WTC11 (cell line): ENCODE results near the gene TIMM44. TPM values are rescaled to one million over a fixed set of nuclear protein-coding genes. Genes with fewer than 3 reads are reported as not detected.

Experiments used
- ATAC-seq: fragments of 200-7000 bp; cut with Tn5 transposase; 2 replicates; pipeline ENCODE4 v1.10.0; 2021; ENCODE audit warnings: mild to moderate bottlenecking, moderate library complexity
- CTCF ChIA-PET: fragments of 300-600 bp; sonication (Branson Sonifier 250); formaldehyde crosslinking; loops from one replicate; lab custom pipeline; 2021; ENCODE audit warnings: antibody characterized with exemption; lab: Charles Lee
- POLR2A ChIA-PET: fragments of 350-600 bp; sonication (Branson Sonifier 250); formaldehyde crosslinking; loops from one replicate; lab custom pipeline; 2021; ENCODE audit warnings: antibody characterized with exemption; lab: Charles Lee
- DNase-seq: peaks from one replicate; pipeline ENCODE4 v3.0.0; 2021; ENCODE audit warnings: low spot score
- H3K27ac Mint-ChIP-seq: 2 replicates; pipeline ENCODE4 v1.8.0; 2021; ENCODE audit warnings: mixed read lengths
- H3K27me3 Mint-ChIP-seq: 2 replicates; pipeline ENCODE4 v1.8.0; 2021; ENCODE audit warnings: low read depth, mild to moderate bottlenecking, moderate library complexity, mixed read lengths
- H3K36me3 Mint-ChIP-seq: 2 replicates; pipeline ENCODE4 v1.8.0; 2021; ENCODE audit warnings: mixed read lengths
- H3K4me1 Mint-ChIP-seq: 2 replicates; pipeline ENCODE4 v1.8.0; 2022; ENCODE audit warnings: mixed read lengths
- H3K4me3 Mint-ChIP-seq: 2 replicates; pipeline ENCODE4 v1.8.0; 2021; ENCODE audit warnings: mild to moderate bottlenecking, moderate library complexity, mixed read lengths
- H3K9me3 Mint-ChIP-seq: 2 replicates; pipeline ENCODE4 v1.8.0; 2021; ENCODE audit warnings: mixed read lengths
- CREB1 ChIP-seq: sonication (generic); formaldehyde crosslinking; IDR thresholded peaks from 2 replicates; pipeline ENCODE4 v1.8.0; 2023; ENCODE audit warnings: mild to moderate bottlenecking, missing genetic modification reagents
- E2F4 ChIP-seq: sonication (generic); formaldehyde crosslinking; IDR thresholded peaks from 2 replicates; pipeline ENCODE4 v1.8.1; 2022; ENCODE audit warnings: low read depth, mild to moderate bottlenecking, moderate library complexity, missing genetic modification reagents, borderline replicate concordance
- IRF2 ChIP-seq: sonication (generic); formaldehyde crosslinking; IDR thresholded peaks from 2 replicates; pipeline ENCODE4 v1.8.0; 2022; ENCODE audit warnings: low read depth, missing genetic modification reagents, borderline replicate concordance
- KAT7 ChIP-seq: sonication (generic); formaldehyde crosslinking; IDR thresholded peaks from 2 replicates; pipeline ENCODE4 v1.8.1; 2023; ENCODE audit warnings: missing genetic modification reagents, mild to moderate bottlenecking, borderline replicate concordance
- MAX ChIP-seq: sonication (generic); formaldehyde crosslinking; IDR thresholded peaks from 2 replicates; pipeline ENCODE4 v1.8.0; 2022; ENCODE audit warnings: mild to moderate bottlenecking, missing genetic modification reagents
- NFE2L1 ChIP-seq: sonication (generic); formaldehyde crosslinking; IDR thresholded peaks from 2 replicates; pipeline ENCODE4 v1.8.1; 2023; ENCODE audit warnings: missing genetic modification reagents
- NR1H2 ChIP-seq: sonication (generic); formaldehyde crosslinking; IDR thresholded peaks from 2 replicates; pipeline ENCODE4 v1.9.0; 2021; ENCODE audit warnings: mild to moderate bottlenecking, moderate library complexity, missing genetic modification reagents
- STAT6 ChIP-seq: sonication (generic); formaldehyde crosslinking; conservative IDR thresholded peaks from 2 replicates; pipeline ENCODE4 v1.8.1; 2023; ENCODE audit warnings: mild to moderate bottlenecking, low read depth, missing genetic modification reagents, moderate library complexity
- ZNF121 ChIP-seq: sonication (generic); formaldehyde crosslinking; IDR thresholded peaks from 2 replicates; pipeline ENCODE4 v1.8.0; 2023; ENCODE audit warnings: missing genetic modification reagents
- ZNF416 ChIP-seq: fragments of 250-450 bp; sonication (Bioruptor Pico); IDR thresholded peaks from 2 replicates; pipeline ENCODE4 v1.9.0; 2021; ENCODE audit warnings: mild to moderate bottlenecking, inconsistent platforms
- total RNA-seq: library from RNA; stranded (reverse); gene quantifications from 3 replicates; pipeline ENCODE4 v1.2.3, GENCODE V29; 2021
- TF ChIP-seq, protein P1 (sequence below): sonication (generic); formaldehyde crosslinking; IDR thresholded peaks from 2 replicates; pipeline ENCODE4 v1.8.1; 2023; ENCODE audit warnings: mild to moderate bottlenecking, missing genetic modification reagents, moderate library complexity
- TF ChIP-seq, protein P2 (sequence below): fragments of 200-600 bp; IDR thresholded peaks from 2 replicates; pipeline ENCODE4 v1.8.0; 2022; ENCODE audit warnings: antibody characterized with exemption
- TF ChIP-seq, protein P3 (sequence below): sonication (generic); formaldehyde crosslinking; IDR thresholded peaks from 2 replicates; pipeline ENCODE4 v1.8.1; 2022; ENCODE audit warnings: low read depth, missing genetic modification reagents, borderline replicate concordance
- TF ChIP-seq, protein P4 (sequence below): sonication (generic); formaldehyde crosslinking; IDR thresholded peaks from 2 replicates; pipeline ENCODE4 v1.8.1; 2022; ENCODE audit warnings: mild to moderate bottlenecking, missing genetic modification reagents, moderate library complexity, borderline replicate concordance
- TF ChIP-seq, protein P5 (sequence below): sonication (generic); formaldehyde crosslinking; IDR thresholded peaks from 2 replicates; pipeline ENCODE4 v1.8.1; 2023; ENCODE audit warnings: mild to moderate bottlenecking, missing genetic modification reagents, moderate library complexity

The TIMM44 gene
- total RNA-seq, 1 experiment from 2014 or later: 129 TPM

- peak; percentile 81 for ATAC-seq
- ChIA-PET POLR2A (interaction anchor here (0.5 to 1.1 kb wide), 4 partner anchors 19 to 35 kb away, joined by 3 to 7 read pairs (median 3); partner anchors contain the start of gene TIMM44), CTCF (interaction anchor here (0.5 to 5.1 kb wide), 41 partner anchors 9 to 610 kb away, joined by 3 to 90 read pairs (median 4); partner anchors contain the start of genes MARCHF2, SNAPC2 and TIMM44)
- Mint-ChIP-seq H3K9me3 (no peaks in the 10 kb centered on the region), H3K27ac (peak overlapping the region; percentile 80), H3K36me3 (peaks cover 51% of the 10 kb centered on the region), H3K27me3 (no peaks in the 10 kb centered on the region), H3K4me1 (peaks cover 24% of the 10 kb centered on the region), H3K4me3 (no peak overlapping the region)
- peak; percentile 85 for DNase-seq
- no peak for TF ChIP-seq STAT6 (CRISPR knock-in tag)
- no peak for TF ChIP-seq NR1H2 (CRISPR knock-in tag)
- no peak for TF ChIP-seq CREB1 (CRISPR knock-in tag)
- no peak for TF ChIP-seq NFE2L1 (CRISPR knock-in tag)
- TF ChIP-seq ZNF121: 0 out of 2 replicates have a peak, but pooled peaks have one; percentile 51
- no peak for TF ChIP-seq MAX (CRISPR knock-in tag)
- no peak for TF ChIP-seq KAT7
- TF ChIP-seq, protein P1, sequence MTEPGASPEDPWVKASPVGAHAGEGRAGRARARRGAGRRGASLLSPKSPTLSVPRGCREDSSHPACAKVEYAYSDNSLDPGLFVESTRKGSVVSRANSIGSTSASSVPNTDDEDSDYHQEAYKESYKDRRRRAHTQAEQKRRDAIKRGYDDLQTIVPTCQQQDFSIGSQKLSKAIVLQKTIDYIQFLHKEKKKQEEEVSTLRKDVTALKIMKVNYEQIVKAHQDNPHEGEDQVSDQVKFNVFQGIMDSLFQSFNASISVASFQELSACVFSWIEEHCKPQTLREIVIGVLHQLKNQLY (CRISPR knock-in tag): no peak
- no peak for TF ChIP-seq IRF2 (CRISPR knock-in tag)
- TF ChIP-seq, protein P2, sequence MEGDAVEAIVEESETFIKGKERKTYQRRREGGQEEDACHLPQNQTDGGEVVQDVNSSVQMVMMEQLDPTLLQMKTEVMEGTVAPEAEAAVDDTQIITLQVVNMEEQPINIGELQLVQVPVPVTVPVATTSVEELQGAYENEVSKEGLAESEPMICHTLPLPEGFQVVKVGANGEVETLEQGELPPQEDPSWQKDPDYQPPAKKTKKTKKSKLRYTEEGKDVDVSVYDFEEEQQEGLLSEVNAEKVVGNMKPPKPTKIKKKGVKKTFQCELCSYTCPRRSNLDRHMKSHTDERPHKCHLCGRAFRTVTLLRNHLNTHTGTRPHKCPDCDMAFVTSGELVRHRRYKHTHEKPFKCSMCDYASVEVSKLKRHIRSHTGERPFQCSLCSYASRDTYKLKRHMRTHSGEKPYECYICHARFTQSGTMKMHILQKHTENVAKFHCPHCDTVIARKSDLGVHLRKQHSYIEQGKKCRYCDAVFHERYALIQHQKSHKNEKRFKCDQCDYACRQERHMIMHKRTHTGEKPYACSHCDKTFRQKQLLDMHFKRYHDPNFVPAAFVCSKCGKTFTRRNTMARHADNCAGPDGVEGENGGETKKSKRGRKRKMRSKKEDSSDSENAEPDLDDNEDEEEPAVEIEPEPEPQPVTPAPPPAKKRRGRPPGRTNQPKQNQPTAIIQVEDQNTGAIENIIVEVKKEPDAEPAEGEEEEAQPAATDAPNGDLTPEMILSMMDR: peak; percentile 76
- TF ChIP-seq, protein P3, sequence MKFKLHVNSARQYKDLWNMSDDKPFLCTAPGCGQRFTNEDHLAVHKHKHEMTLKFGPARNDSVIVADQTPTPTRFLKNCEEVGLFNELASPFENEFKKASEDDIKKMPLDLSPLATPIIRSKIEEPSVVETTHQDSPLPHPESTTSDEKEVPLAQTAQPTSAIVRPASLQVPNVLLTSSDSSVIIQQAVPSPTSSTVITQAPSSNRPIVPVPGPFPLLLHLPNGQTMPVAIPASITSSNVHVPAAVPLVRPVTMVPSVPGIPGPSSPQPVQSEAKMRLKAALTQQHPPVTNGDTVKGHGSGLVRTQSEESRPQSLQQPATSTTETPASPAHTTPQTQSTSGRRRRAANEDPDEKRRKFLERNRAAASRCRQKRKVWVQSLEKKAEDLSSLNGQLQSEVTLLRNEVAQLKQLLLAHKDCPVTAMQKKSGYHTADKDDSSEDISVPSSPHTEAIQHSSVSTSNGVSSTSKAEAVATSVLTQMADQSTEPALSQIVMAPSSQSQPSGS (CRISPR knock-in tag): no peak
- TF ChIP-seq, protein P4, sequence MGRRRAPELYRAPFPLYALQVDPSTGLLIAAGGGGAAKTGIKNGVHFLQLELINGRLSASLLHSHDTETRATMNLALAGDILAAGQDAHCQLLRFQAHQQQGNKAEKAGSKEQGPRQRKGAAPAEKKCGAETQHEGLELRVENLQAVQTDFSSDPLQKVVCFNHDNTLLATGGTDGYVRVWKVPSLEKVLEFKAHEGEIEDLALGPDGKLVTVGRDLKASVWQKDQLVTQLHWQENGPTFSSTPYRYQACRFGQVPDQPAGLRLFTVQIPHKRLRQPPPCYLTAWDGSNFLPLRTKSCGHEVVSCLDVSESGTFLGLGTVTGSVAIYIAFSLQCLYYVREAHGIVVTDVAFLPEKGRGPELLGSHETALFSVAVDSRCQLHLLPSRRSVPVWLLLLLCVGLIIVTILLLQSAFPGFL (CRISPR knock-in tag): no peak
These were observed 27.4 kb upstream of the TIMM44 start for GRCh38 chr19:7970716-7971448.

DNA sequence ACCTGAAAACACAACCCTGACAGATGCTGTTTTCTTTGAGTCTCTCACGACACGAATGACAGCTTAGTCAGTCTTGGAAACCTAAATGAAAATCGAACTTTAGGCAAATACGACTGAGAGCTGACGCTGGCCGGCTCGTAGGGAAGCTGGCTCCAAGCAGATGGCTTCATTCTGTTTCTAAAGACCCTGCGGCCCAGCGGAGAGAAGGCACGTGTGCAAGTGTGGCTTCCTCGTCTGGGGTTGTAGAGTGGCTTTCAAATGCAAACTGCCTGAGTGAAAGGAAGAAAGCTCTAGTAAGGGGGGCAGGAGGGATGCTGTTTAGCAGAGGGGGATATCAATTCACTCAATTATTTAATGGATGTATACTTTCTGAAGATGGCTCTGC, 26.1 kb upstream of the TIMM44 start:
- CTCF ChIA-PET: interaction anchor here (0.6 to 5.1 kb wide), 13 partner anchors 9 to 444 kb away, joined by 3 to 90 read pairs (median 12); partner anchors contain the start of genes MARCHF2 and TIMM44
- TF ChIP-seq E2F4 (CRISPR knock-in tag): no peak
- no peak for TF ChIP-seq ZNF416
- TF ChIP-seq KAT7: no peak
- TF ChIP-seq, protein P5, sequence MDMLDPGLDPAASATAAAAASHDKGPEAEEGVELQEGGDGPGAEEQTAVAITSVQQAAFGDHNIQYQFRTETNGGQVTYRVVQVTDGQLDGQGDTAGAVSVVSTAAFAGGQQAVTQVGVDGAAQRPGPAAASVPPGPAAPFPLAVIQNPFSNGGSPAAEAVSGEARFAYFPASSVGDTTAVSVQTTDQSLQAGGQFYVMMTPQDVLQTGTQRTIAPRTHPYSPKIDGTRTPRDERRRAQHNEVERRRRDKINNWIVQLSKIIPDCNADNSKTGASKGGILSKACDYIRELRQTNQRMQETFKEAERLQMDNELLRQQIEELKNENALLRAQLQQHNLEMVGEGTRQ (CRISPR knock-in tag): peak; percentile 74
- TF ChIP-seq, protein P3 (CRISPR knock-in tag): no peak
- TF ChIP-seq STAT6 (CRISPR knock-in tag): no peak

More for the DNA sequence above, 26.1 kb upstream of the TIMM44 start:
- Mint-ChIP-seq H3K27me3 (no peaks in the 10 kb centered on the region), H3K4me3 (peak overlapping the region; percentile 24; the same call in 1 of the 2 replicates), H3K4me1 (peaks cover 24% of the 10 kb centered on the region), H3K9me3 (no peaks in the 10 kb centered on the region), H3K36me3 (peaks cover 58% of the 10 kb centered on the region), H3K27ac (peak overlapping the region; percentile 91)
- peak; percentile 77 for ATAC-seq
- peak; percentile 65 for DNase-seq
- POLR2A ChIA-PET: interaction anchor here (0.6 to 1.1 kb wide), 2 partner anchors 26 to 98 kb away, joined by 3 to 6 read pairs; partner anchors contain the start of gene TIMM44
